Kidney epithelial cell (primary cell): ENCODE measurements around the gene TAB2. TPM values are rescaled to one million over a fixed set of nuclear protein-coding genes. Genes with fewer than 3 reads are reported as not detected.
"Not testable (repeated sequence)": the region's sequence is repeated elsewhere in the genome, so short reads cannot be mapped to it uniquely, and the experiment has no call there.

Experiments used
- DNase-seq: peaks from one replicate; pipeline ENCODE4 v3.0.0-alpha.2; 2010; ENCODE audit warnings: low read depth
- H3K27me3 ChIP-seq: 2 replicates; pipeline ENCODE4 v1.6.0; 2011; ENCODE audit warnings: low read length; ENCODE audit not compliant: control insufficient read depth, insufficient read depth
- H3K36me3 ChIP-seq: 2 replicates; pipeline ENCODE4 v1.5.1; 2011; ENCODE audit warnings: low read length; ENCODE audit not compliant: control insufficient read depth, insufficient read depth
- H3K4me3 ChIP-seq: 2 replicates; pipeline ENCODE4 v1.5.1; 2011; ENCODE audit warnings: low read depth, mild to moderate bottlenecking, control low read depth, low read length
- total RNA-seq: library from RNA; depleted of rRNA; stranded (reverse); fragments of >200 nt; gene quantifications from 2 replicates; pipeline ENCODE4 v1.2.3, GENCODE V29; 2015
- TF ChIP-seq, protein P1 (sequence below): IDR thresholded peaks from 2 replicates; pipeline ENCODE4 v1.5.1; 2011; ENCODE audit warnings: mild to moderate bottlenecking, moderate library complexity, low read length, control low read depth, inconsistent platforms; ENCODE audit not compliant: insufficient read depth, poor library complexity, severe bottlenecking

TAB2 gene
- total RNA-seq, 1 donor from 2014 or later, result 30.7 TPM

DNA sequence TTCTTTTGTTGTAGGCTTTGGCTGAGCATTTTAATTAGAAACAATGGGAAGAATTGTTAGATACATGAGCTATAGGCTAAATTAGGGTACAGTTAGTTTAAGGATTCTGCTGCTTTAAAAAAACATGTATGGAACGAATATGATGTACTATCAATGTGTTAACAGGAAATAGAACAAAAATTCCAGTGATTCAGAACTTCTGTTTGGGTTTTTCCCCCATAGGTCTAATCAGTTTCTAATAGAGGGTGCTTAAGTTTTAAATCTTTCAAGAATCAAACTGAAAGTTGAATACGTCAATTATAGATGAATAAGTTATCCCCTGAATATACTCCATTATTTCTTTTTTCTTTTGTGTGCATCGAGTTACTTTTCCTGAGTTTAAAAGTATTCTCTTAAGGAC is 1.9 kb downstream of the TAB2 start:
- no peaks in the 10 kb centered on the region for H3K27me3 ChIP-seq
- H3K4me3 ChIP-seq, result peak overlapping the region; percentile 99
- TF ChIP-seq, protein P1, sequence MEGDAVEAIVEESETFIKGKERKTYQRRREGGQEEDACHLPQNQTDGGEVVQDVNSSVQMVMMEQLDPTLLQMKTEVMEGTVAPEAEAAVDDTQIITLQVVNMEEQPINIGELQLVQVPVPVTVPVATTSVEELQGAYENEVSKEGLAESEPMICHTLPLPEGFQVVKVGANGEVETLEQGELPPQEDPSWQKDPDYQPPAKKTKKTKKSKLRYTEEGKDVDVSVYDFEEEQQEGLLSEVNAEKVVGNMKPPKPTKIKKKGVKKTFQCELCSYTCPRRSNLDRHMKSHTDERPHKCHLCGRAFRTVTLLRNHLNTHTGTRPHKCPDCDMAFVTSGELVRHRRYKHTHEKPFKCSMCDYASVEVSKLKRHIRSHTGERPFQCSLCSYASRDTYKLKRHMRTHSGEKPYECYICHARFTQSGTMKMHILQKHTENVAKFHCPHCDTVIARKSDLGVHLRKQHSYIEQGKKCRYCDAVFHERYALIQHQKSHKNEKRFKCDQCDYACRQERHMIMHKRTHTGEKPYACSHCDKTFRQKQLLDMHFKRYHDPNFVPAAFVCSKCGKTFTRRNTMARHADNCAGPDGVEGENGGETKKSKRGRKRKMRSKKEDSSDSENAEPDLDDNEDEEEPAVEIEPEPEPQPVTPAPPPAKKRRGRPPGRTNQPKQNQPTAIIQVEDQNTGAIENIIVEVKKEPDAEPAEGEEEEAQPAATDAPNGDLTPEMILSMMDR, result no peak
- DNase-seq, result no peak
- no peaks in the 10 kb centered on the region for H3K36me3 ChIP-seq

DNA sequence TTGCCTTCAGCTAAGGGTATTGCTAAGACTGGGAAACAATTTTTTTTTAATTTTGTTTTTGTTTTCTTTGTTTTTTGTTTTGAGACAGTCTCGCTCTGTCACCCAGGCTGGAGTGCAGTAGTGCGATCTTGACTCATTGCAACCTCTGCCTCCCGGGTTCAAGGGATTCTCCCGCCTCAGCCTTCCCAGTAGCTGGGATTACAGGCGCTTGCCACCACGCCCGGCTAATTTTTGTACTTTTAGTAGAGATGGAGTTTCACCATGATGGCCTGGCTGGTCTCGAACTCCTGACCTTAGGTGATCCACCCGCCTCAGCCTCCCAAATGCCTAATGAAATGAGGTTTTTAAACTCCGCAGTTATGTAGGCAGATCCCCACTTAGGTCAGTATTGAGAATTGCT is 2.5 kb downstream of the TAB2 start:
- H3K4me3 ChIP-seq, DNase-seq, H3K27me3 ChIP-seq: not testable (repeated sequence)

DNA sequence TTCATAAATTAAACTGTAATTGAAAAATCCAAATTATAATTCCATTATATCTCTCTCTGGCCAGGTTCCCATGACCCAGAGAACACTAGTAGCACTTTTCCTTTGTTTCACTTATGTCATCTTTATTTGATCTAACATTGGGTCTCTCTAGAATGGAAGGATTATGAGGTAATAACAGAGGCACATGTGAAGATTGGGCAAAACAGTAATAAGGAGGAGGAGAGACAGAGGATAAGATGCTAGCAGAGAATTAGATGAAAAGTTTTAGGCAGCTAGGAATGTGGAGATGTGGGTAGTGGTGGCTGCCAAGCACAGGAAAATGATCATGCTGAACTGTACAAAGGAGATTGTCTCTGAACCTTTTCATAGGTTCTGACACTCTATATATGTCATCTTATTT is 3.3 kb downstream of the TAB2 start:
- no peak overlapping the region for H3K4me3 ChIP-seq
- no peaks in the 10 kb centered on the region for H3K36me3 ChIP-seq
- no peaks in the 10 kb centered on the region for H3K27me3 ChIP-seq
- DNase-seq, result no peak
- TF ChIP-seq, protein P1, result no peak

More for the DNA sequence above, 2.5 kb downstream of the TAB2 start:
- not testable (repeated sequence) for H3K36me3 ChIP-seq

DNA sequence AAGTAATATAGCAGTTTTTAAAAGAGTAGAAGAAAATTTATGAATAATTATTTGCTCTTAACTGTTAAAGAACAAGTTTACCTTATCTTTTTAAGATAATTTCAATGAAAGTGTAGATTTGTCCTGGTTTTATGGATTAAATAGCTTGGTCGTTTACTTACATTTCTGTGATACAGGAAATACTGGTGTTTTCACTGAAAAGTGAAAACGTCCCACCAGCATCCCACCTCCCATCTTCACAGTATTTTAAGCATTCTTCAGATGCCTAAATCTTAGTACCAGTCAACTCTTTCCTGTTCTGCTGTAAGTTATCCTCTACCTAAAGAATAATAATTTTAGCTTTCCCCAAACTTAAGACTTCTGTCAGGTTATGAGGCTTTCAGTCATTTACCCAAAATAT is 5.8 kb downstream of the TAB2 start:
- no peaks in the 10 kb centered on the region for H3K36me3 ChIP-seq
- no peak overlapping the region for H3K4me3 ChIP-seq
- no peak for DNase-seq
- TF ChIP-seq, protein P1, result no peak
- no peaks in the 10 kb centered on the region for H3K27me3 ChIP-seq

DNA sequence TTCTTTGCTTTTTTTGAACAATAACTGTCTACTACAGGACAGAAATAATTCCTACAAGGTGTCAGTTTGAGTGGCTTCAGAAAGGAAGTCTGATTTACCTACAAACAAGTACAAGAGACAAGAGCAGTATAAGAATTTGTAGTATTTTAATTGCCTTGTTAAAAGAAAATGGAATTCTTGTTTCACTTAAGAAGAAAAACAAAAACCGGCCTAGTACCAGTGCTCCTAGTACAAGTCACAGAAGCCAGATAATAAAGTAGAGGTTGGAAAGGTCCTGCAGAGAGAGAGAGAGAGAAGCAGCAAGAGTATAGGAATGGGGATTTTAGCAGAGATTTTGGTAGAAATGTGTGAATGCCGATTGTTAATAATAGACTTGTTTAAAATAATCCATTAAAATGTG is 6.4 kb downstream of the TAB2 start:
- DNase-seq, result no peak
- TF ChIP-seq, protein P1, result no peak
- no peaks in the 10 kb centered on the region for H3K27me3 ChIP-seq
- H3K4me3 ChIP-seq, result no peak overlapping the region
- H3K36me3 ChIP-seq, result no peaks in the 10 kb centered on the region

DNA sequence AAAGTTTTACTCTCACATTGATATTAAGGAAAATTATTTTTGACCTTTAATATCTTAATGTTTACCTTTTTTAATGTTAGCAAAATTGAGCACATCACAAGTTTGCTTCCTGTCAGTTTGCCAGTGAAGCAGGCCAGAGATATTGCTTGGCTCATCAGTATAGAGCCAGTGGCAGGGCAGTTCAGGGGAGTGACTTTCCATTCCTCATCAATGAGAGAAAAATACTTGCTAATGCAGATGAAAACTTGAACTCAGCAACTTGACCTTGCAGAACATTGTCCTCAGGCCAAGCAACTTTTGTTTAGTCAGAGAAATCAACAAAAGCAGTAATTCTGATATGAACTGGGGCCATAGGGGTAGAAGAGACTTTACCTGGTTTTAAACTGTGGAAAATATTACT is 6.9 kb downstream of the TAB2 start:
- Histone ChIP-seq H3K36me3 (no peaks in the 10 kb centered on the region), H3K4me3 (no peak overlapping the region), H3K27me3 (no peaks in the 10 kb centered on the region)
- TF ChIP-seq, protein P1, result no peak
- DNase-seq, result no peak
